Activated CD4-positive, alpha-beta T cell treated with anti-CD3 and anti-CD28 coated beads for 24 hours (primary cell): ENCODE data around the gene ITIH4.
A peak's percentile ranks its signal among the peaks of the same experiment; 100 is the strongest.
"Not testable (repeated sequence)": the region's sequence is repeated elsewhere in the genome, so short reads cannot be mapped to it uniquely, and the experiment has no call there.

Experiments
- DNase-seq, 2 donors: peaks; one replicate each; pipeline ENCODE4 v3.0.0-alpha.2; 2020; ENCODE audit warnings: low read depth in 2 of 2

The ITIH4 gene

DNA sequence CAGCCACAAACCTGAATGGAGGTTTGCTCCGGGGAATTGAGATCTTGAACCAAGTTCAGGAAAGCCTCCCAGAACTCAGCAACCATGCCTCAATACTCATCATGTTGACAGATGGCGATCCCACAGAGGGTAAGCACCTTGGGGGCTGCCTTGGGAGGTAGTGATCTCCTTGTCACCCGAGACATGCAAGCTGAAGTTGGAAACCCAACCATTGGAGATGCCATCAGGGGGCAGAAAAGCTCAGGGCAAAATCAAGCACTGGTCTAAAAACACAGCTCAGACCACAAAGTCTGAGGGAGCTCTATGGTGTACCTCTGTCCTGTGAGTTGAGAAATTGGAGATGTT is 47.3 kb downstream of the ITIH4 start:
- DNase-seq = no peak

DNA sequence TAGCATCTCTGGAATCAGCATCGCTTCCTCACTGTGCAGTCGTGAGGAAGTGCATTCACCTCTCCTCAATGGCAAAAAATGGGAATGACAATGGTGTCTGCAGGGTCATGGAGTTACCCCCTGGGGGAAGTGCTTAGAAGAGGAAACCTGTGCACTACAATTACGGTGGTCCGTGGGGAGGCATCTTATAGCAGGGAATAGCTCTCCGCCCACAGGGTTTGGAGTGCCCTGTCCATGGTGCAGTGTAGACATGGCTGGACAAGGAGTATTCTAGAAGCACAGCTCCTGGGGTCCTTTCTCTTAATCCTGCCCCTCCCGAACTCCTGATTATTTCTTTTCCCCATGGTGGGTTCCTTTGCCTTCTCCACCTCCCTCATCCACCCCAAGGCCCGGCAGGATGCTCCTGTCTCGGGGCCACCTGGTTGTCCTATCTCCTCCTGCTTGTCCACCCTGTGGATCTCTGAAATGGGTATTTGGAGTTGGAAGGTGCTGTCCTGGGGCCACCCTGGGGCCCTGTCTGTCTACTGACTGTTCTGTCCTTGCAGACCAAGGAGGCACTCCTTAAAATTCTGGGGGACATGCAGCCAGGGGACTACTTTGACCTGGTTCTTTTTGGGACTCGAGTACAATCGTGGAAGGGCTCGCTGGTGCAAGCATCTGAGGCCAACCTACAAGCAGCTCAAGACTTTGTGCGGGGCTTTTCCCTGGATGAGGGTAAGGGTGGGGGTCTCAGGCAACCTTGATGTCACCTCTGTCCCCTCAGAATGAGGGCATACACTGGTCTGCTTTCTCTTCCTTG is 47.9 kb downstream of the ITIH4 start:
- DNase-seq = no peak

DNA sequence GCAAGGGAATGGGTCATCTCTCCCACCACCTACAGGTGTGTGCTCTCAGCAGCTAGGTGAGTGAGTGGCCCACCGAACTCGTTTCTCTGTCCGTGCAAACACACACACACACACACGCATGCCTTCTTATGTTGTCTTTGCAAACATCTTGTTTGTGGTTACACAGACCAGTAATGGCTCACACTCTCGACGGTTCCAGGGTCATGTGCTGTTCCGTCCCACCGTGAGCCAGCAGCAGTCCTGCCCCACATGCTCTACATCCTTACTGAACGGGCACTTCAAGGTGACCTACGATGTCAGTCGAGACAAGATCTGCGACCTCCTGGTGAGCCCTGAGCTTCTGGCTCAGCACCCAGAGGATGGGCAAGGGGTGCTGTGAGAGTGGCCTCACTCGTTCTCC is 48.7 kb downstream of the ITIH4 start:
- DNase-seq = no peak

DNA sequence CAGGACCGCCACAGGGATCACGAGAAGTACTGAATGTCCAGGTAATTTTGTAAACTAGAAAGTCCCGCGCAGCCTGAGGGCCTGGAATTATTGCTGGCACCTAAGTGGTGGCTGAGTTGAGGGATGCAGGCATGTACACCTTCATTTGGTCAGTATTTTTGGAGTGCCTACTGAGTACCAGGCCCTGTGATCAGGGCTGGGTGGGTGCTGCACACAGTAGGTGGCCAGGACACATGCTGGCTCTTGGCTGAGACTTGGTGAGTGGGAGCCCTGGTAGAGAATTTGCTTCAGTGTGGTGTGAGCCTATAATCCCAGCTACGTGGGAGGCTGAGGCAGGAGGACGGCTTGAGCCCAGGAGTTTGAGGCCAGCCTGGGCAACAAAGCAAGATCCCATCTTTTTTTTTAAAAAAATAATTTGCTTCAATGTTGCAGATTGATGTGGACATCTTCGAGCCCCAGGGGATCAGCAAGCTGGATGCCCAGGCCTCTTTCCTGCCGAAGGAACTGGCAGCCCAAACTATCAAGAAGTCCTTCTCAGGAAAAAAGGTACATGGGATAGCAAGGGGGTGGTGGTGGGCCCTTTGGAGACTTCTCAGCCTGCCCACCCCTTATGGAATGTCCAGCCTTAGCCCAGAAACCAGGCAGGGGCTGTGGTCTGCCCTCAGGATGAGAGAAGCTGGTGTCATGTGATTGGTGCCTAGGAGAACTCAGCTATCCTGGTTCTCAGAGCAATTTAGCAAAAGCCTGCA is 50.5 kb downstream of the ITIH4 start:
- DNase-seq = no peak

DNA sequence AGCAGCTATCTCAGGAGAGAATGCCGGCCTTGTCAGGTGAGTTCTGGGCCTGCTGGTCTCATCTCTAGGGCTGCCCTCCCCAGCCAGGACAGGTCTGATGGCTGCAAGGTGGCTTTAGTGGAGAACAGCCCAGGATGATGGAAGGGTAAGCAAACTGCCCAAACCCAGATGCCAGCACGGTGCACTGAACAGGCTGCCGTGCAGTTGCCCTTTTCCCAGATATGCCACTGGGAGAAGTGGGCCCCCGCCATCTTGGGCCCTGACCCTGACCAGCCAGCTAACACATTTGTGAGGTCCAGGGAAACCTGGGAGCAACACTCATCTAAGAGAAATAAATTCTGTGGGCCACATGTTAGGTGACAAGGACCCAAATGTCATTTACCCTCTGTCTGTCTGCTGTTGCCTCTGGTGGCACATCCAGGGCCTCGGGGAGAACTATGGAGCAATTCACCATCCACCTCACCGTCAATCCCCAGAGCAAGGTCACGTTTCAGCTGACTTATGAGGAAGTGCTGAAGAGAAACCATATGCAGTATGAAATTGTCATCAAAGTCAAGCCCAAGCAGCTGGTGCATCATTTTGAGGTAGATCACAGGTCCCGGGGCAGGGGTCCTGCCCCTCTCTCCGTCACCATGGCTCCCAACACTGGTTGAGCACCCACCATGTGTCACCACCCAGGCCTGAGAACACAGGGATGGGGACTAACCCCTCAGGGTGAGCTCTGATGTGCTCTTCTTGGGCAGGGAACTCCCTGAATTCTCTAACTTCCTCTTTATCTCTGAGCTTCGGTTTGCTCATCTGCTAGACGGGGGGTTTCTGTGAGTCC is 51.2 kb downstream of the ITIH4 start:
- DNase-seq = no peak

DNA sequence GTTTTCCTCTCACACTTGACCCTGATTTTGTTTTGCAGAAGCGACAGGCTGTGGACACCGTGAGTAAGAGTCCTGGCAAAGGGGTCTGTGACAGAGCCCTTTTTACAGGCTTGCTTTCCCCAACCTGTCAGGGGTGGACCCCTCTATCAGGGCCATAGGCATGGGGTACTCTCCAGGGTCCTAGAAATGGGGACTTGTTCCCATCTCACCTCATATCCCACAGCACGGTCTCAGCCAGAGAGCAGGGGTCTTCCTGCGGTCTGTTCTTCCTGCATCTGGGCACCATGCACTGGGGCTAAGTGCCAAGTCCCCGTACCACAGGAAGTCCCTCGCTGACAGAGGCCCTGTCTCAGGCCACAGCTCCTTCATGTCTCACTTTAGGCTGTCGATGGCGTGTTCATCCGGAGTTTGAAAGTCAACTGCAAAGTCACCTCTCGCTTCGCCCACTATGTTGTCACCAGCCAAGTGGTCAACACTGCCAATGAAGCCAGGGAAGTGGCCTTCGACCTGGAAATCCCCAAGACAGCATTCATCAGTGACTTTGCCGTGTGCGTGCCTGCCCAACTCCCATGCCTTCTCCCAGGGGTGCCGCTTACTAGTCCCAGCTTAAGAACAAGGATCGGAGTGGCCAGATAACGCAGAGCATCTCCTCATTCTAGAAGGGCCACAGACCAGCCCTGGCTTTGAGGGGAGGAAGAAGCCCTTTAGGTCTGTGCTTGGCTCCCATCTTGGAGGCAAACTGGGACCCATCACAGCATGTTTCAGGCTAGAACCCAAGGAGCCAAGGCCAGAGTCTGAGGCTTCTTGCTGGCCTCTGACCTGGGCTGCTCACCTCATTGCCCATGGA is 52.3 kb downstream of the ITIH4 start:
- no peak for DNase-seq

DNA sequence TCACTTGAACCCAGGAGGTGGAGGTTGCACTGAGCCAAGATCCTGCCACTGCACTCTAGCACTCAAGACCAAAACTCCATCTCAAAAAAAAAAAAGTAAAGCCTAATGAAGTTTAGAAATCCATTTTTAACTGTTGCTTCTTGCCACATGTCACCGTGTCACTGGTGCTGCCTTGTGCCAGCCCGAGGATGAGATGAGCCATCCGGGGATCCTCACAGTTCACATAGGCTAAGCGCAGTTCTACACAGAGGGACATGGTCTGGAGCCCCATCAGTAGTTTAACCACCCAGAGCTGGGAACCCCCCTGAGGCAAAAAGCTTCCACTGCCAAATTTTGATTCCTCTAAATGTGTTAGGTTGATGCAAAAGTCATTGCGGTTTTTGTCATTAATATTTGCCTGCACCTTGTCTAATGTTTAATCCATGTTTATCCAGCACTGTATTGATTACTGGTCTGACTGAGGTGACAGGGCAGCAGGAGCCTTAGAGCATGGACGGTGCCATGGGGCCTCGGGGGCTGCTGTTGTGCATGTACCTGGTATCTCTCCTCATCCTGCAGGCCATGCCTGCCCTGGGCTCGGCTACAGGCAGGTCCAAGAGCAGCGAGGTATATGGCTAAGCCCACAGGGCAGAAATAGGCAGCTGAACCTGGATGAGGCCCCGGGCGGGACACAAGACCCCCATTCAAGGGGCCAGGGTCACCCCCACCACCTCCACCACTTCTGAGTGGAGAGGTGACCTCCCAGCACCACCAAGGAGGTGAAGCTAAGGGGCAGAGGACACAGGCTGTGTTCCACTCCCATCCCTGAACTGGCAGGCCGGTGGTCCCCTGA is 53.1 kb downstream of the ITIH4 start, which contains the start of gene ITIH1:
Gene ITIH1 (plus strand): TSS at position 473 of the 832 bp plus-strand sequence. CDS start 17 bp downstream, at position 490.
- no peak for DNase-seq

DNA sequence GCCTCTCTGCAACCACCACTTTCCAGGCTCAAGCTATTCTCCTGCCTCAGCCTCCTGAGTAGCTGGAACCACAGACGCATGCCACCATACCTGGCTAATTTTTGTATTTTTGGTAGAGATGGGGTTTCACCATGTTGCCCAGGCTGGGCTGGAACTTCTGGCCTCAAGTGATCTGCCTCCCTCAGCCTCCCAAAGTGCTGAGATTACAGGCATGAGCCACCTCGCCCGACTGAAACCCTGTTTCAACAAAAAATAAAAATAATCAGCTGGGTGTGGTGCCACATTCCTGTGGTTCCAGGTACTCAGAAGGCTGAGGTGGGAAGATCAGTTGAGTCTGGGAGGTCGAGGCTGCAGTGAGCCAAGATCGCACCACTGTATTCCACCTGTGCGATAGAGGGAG is 54.0 kb downstream of the ITIH4 start:
- DNase-seq = not testable (repeated sequence)

DNA sequence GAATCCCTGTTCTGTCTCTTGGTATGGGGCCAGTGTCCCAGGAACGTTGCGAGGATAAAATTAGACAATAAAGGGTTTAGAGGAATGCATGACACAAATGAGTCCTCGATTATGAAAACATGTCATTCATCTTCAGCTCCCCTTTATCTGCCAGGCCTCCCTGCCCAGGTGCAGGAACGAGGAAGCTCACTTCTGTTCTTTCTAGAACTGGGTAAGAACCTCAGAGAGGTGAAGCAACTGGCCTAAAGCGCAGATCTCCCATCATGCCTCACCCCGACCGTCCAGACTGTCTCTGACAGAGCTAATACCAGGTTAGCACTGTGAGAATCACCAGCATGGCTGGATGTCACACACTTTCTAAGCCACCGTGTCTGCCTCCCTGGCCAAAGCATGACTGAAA is 54.6 kb downstream of the ITIH4 start:
- DNase-seq = no peak

DNA sequence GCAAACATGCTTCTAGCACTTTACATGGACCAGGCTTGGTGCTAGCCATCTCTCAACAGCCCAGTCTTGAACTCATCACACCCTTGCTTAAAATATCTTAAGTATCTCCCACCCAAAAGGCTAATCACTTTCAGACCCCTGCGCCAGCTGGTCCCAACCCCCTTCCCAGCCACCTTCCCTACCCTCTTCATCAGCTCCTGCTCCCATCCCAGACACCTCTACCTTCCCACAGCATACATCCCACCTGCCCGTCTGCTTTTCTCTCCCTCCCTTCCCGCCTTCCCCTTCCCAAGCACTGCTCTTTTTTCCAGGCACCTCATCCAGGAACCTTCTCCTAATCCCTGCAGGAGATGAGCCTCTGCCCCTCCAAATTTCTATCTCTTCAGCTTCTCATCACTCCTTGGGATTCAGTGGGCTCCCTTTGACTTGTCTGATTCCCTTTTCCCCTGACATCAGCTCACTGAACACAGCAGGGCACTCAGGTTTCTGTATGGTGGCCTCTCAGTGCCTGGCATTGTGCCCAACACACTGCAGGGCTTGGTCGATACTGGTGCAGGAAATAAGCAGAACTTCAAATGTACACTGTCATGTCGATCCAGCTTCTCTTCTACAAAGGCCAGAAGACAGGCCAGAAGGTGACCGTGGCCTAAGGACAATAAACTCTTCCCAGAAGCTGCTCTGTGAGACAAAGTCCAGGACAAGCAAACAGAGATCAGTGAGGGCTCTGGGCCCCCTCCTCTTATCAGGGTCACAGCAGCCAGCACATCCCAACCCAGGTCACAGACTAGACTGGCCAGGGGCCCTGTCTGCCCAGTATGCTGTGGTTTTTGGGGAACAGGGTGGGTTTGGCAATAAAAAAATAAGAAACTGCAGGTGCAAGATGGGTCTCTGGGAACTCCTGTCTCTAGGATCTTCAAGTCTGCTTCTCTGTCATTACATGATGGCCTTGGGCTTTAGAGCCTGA is 55.3 kb downstream of the ITIH4 start:
- DNase-seq = no peak

DNA sequence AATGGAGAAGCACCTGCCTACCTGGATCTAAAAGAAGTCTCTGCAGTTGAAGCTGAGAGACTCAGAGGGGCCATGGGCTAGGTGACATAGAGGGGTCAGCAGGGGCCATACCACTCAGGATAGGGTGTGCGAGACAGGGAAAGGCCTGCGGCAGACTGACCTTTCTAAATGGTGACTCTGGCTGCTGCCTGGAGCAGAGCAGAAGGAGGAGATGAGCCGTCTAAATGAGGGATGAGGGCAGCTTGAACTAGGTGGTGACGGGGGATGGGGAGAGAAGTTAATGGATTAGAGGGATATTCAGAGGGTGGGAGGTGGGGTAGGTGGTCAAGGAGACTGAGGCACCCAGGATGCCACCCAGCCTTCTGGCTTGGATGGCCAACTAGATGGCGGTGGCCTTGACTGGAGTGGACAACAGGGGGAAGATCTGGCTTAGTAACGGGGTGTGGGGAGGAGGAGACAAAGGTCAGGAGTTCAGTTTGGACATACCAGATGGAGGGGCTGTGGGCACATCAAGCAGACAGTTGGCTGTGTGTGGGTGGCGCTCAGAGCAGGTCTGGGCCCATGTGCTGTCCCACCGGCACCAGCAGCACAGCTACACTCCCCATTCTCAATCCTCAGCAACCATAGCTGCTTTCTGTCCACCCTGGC is 56.3 kb downstream of the ITIH4 start:
- DNase-seq = no peak

DNA sequence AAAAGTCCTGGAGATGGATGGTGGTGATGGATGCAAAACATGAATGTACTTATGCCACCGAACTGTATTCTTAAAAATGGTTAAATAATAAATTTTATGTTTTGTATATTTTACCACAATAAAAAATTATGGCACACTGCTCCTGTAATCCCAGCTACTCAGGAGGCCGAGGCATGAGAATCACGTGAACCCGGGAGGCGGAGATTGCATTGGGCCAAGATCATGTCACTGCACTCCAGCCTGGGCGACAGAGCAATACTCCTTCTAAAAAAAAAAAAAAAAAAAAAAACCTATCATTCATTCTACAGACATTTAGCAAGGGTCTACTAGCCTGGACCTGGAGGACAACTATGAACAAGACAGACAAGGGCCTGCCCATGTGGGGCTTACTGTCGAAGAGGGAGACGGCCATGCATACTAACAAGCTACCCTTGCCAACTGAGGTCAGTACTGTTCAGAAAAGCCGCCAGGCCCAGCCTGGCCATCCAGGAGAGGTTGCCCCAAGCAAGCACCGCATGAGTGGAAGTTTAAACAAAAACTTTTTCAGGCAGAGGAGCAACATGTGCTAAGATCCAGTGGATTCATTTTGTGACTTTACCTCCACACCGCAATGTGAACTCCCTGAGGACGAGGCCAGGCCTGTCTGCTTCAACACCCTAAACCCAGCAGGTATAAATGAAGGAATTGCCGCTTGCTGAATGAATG is 57.0 kb downstream of the ITIH4 start:
- DNase-seq = no peak

DNA sequence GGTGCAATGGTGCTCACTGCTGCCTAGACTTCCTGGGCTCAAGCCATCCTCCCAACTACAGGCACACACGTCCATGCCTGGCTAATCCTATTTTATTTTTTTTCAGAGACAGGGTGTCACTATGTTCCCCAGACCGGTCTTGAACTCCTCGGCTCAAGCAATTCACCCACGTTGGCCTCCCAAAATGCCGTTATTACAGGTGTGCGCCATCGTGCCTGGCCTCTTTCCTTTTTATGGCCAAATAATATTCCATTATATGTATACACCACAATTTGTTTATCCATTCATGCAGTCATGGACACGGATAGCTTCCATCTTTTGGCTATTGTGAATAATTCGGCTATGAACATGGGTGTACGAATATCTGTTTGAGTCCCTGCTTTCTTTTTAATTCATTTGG is 58.8 kb downstream of the ITIH4 start:
- DNase-seq = no peak

DNA sequence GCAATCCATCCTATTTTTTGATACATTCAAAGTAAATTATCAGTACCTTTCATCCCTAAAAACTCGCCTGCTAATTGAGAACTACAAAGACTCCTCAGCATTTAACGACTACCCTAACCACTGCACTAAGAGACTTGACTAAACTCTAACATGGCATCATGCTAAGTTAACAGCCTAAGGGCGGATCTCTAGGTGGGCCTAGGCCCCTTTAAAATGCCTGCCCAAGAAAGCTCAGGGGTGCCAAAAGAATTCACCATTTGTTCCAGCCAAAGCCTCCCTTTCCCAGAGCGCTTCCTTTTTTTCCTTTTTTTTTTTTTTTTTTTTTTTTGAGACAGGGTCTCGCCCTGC is 59.2 kb downstream of the ITIH4 start:
- DNase-seq = no peak

DNA sequence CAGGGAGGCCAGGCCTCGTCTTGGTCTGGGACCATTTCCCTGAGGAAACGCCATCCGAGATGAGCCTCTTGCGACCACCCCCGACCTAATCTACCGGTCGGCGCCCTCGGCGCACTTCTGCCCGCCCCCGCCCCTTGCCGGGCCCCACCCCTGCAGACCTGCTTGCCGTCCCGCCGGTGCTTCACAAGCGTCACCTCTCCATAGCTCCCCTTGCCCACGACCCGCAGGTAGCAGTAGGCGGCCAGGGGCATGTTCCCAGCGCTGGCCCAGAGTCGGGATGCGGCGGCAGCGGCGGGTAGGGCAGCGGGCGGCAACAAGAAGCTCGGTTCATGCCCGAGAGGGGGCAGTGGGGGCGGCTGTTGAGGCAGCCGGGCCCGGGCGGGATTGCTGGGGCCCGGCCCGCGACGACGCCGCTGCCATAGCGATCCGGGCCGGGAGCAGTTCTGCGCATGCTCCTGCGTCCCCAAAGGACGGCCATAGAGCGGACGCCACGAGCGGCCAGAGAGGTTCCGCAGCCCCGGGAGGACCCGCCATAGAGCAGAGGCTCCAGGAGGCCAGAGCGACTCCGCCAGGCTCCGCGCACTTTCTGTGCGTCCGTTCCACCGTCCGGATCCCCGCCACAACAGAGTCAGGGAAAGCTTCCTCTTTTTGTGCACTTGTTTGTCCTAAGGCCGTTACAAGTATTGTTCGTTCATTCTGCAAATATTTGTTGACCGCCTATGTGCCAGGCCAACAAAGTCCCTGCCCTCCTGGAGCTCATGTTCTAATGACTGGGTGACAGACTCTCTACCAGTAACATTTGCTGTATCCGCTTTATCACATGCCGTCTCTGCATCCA is 59.8 kb downstream of the ITIH4 start, which contains the start of gene NEK4:
Gene NEK4 (minus strand): TSS at position 445 of the 838 bp plus-strand sequence. CDS start 194 bp downstream, at position 251.
- peak; percentile 76 to 81 for DNase-seq

DNA sequence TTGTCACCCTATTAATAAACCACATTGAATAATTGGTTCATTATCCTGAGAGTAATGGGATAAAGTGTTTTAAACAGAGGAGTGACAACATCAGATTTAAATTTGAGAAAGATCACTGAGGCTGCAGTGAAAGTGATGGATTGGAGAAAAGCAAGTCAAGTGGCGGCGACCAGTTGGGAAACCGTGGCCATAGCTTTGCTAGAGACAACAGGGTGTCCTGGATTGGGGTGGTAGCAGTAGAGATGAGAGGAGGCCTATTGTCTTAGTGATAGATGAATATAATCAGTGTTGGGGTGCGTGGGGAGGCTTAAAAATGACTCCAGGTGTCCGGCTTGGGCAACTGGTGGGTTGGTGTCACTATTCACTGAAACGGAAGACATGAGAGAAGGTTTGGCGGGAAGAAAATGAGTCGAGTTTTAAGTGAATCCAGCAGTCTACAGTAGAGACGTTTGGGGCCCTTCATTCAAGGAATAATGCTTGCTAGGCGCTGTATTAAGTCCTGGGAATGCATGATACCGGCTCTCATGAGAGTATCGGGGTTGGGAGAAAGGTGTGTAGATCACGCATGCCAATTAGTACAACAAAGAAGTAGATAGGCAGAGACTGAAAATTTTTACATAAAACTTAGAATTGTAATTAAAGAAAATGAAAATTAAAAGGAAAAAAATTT is 60.6 kb downstream of the ITIH4 start:
- DNase-seq = no peak

DNA sequence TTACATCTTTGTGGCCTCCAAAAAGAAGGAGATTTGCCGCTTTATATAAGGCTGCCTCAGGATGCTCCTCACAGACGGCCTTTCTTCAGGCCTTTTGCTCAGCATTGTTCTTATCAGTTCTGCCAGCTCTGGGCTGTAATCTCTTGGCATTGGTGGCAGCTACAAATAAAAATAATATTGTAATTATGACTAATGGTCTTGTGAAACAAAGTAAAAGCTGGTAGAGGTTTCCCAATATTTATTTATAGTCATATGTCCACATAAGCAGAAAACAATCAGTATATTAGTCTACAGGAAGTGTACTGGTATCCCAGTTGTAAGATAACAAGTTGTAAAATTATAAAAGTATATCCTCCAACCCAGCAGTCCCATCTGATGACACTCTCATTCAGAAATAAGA is 67.0 kb downstream of the ITIH4 start:
- no peak for DNase-seq
